ACC112 (cell line): ENCODE data around the gene POTEF.
"Not testable (repeated sequence)": the region's sequence is repeated elsewhere in the genome, so short reads cannot be mapped to it uniquely, and the experiment has no call there.

Source experiments
- H2AFZ ChIP-seq: fragments of 200-600 bp; sonication (generic); one replicate; pipeline ENCODE4 v1.6.0; 2017; ENCODE audit warnings: antibody characterized with exemption, low read length; ENCODE audit not compliant: unreplicated experiment
- H3K27ac ChIP-seq: fragments of 200-600 bp; sonication (generic); 2 replicates; pipeline ENCODE4 v1.5.1; 2014; ENCODE audit warnings: low read depth, mild to moderate bottlenecking, antibody characterized with exemption, low read length, moderate library complexity
- H3K27me3 ChIP-seq: fragments of 200-600 bp; sonication (generic); 2 replicates; pipeline ENCODE4 v1.6.1; 2014; ENCODE audit warnings: mild to moderate bottlenecking, antibody characterized with exemption, low read length, moderate library complexity, mixed read lengths; ENCODE audit not compliant: insufficient read depth
- H3K36me3 ChIP-seq: fragments of 200-600 bp; sonication (generic); 2 replicates; pipeline ENCODE4 v1.6.1; 2016; ENCODE audit warnings: mild to moderate bottlenecking, antibody characterized with exemption, low read length, moderate library complexity, mixed read lengths; ENCODE audit not compliant: insufficient read depth
- H3K4me1 ChIP-seq: fragments of 200-600 bp; sonication (generic); one replicate; pipeline ENCODE4 v1.6.1; 2016; ENCODE audit warnings: low read length, mixed read lengths; ENCODE audit not compliant: insufficient read depth, unreplicated experiment, control insufficient read depth
- H3K4me3 ChIP-seq: fragments of 200-600 bp; sonication (generic); 2 replicates; pipeline ENCODE4 v1.5.1; 2014; ENCODE audit warnings: mild to moderate bottlenecking, low read depth, low read length
- H3K79me2 ChIP-seq: fragments of 200-600 bp; sonication (generic); one replicate; pipeline ENCODE4 v1.6.0; 2016; ENCODE audit warnings: low read length; ENCODE audit not compliant: control insufficient read depth, unreplicated experiment, insufficient read depth

POTEF gene

DNA sequence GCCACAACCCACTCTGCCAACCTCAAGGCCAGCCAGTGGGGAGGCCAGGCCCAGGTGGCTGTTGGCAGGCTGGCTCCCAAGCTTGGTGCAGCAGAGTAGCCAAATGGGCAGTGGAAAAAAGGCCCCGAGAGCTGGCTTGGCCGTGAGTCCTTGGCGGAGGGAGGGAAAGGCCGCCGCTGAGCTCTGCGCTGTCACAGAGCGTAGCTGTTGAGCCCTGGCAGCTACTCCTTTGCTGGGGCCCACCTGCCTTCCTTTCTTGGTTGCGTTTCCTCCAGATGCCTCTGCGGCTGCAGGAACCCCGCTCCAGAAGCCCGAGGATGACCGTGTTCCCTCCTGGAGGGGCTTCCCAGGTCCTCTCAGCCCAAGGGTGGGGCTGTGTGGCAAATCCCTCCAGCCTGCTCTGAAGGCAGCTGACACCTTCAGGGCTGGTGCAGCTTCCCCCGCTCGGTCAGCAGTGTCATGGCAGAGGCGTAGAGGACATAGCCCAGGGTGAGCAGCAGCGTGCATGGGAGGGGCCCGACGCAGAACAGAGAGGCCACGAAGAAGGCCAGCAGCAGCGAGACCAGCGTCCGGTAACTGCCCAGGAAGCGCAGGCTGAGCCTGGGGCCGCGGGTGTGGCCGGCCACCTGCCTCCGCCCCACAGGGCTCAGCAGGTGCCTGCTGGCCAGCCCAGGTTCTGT is 23.3 kb upstream of the POTEF start:
- not testable (repeated sequence) for H3K27me3 ChIP-seq, H2AFZ ChIP-seq, H3K4me1 ChIP-seq, H3K4me3 ChIP-seq, H3K27ac ChIP-seq, H3K79me2 ChIP-seq, H3K36me3 ChIP-seq

DNA sequence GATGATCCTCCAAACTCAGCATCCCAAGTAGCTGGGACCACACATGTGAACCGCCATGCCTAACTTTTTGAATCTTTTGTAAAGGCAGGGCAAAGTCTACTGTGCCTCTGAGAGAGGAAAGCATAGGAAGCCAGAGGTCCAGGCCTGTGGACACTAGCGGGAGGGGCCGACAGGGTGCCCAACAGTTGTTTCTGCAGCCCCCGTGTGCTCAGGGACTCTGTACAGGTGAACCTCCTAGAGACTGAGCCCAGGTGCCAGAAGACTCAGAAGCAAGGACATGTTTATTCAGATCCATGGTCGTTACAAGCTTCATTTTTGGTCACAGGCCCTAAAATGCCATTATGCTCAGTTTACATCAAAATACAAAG is 22.1 kb upstream of the POTEF start:
- H3K79me2 ChIP-seq, H3K27me3 ChIP-seq, H3K27ac ChIP-seq, H3K4me3 ChIP-seq, H3K4me1 ChIP-seq, H2AFZ ChIP-seq, H3K36me3 ChIP-seq: not testable (repeated sequence)

DNA sequence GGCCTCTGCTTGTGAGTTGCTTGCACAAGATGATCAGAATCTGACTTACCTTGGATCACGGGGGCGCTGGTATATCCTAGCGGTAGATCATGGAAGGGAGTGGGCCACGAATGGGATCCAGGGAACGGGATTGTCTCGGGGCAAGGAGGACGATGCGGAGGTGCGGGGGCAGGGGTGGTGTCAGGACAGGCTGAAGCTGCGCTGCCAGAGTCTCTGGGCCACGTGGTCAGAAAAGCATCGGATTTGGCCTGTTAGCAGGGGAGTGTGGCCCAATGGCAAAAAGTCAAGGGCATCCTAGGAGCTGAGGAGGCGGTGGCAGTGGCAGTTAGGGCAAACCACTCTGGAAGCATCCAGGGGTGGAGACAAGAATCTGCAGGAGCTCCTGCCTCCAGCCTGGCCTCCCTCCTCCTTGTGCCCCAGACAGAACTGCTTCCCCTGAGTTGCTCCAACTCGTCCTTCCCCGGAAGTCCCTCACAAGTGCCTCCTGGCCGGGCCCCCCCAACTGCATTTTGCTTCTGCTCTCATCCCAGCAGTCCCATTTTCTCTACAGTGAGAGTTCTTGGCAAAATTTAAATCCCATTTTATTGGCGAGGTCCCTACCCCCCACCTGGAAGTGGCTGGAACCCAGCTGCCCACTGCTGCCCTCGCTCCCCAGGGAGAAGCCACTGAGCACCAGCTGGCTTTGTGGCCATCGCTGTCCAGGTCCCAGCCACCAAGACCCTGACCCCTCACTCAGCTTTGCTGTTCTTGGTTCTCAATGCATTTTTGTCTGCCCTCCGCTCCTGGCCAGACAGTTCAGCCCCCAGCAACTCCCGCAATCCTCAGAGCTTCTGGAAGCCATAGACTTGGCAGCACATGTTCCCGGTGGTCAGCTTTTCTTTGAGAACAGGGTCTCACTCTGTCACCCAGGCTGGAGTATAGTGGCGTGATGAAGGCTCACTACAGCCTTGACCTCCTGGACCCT is 21.4 kb upstream of the POTEF start:
- H3K27me3 ChIP-seq: no peaks in the 10 kb centered on the region
- H2AFZ ChIP-seq: no peak overlapping the region
- H3K4me3 ChIP-seq: no peak overlapping the region
- no peaks in the 10 kb centered on the region for H3K79me2 ChIP-seq
- H3K4me1 ChIP-seq: no peaks in the 10 kb centered on the region
- no peaks in the 10 kb centered on the region for H3K36me3 ChIP-seq
- H3K27ac ChIP-seq: no peak overlapping the region

DNA sequence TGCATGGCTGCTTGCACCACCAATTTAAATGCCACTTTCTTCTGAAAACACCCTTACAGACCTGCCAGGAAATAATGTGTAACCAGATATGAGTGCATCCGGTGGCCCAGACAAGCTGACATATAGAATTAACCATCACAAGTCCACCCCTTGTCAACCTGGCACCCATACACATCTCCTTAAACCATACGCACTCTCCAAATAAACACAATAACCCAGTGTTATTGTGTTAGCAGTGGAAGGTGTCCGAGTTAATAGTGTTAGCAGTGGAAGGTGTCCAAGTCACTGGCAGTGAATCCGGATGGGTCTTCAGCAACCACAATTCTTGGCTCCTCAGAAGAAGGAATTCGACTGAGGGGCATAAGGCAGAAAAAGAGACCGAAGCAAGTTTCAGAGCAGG is 19.5 kb upstream of the POTEF start:
- not testable (repeated sequence) for H3K36me3 ChIP-seq, H3K27me3 ChIP-seq, H3K4me3 ChIP-seq, H3K27ac ChIP-seq, H3K79me2 ChIP-seq, H2AFZ ChIP-seq, H3K4me1 ChIP-seq

DNA sequence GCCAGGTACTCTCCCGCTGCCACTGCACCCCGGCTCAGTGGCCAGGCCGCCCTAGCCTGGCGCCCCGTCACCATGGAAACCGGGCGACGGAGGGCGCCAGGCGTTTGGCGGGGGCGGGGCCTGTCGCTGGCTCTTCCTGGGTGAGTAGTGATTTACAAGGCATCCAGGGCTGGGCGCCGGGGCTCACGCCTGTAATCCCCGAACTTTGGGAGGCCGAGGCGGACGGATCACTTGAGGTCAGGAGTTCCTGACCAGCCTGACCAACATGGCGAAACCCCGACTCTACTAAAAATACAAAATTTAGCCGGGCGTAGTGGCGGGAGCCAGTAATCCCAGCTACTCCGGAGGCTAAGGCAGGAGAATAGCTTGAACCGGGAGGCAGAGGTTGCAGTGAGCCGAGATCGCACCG is 16.0 kb upstream of the POTEF start, which contains the start of gene CCDC74B:
TSS of gene CCDC74B (minus strand) at position 107 of the 409 bp plus-strand sequence. CDS start 116 bp downstream, outside the sequence.
- not testable (repeated sequence) for H3K27me3 ChIP-seq, H3K79me2 ChIP-seq, H3K27ac ChIP-seq, H3K36me3 ChIP-seq, H3K4me1 ChIP-seq
- Histone ChIP-seq H3K4me3 (peak within 1 kb of the TSS; percentile 72), H2AFZ (peak within 1 kb of the TSS; percentile 60)

DNA sequence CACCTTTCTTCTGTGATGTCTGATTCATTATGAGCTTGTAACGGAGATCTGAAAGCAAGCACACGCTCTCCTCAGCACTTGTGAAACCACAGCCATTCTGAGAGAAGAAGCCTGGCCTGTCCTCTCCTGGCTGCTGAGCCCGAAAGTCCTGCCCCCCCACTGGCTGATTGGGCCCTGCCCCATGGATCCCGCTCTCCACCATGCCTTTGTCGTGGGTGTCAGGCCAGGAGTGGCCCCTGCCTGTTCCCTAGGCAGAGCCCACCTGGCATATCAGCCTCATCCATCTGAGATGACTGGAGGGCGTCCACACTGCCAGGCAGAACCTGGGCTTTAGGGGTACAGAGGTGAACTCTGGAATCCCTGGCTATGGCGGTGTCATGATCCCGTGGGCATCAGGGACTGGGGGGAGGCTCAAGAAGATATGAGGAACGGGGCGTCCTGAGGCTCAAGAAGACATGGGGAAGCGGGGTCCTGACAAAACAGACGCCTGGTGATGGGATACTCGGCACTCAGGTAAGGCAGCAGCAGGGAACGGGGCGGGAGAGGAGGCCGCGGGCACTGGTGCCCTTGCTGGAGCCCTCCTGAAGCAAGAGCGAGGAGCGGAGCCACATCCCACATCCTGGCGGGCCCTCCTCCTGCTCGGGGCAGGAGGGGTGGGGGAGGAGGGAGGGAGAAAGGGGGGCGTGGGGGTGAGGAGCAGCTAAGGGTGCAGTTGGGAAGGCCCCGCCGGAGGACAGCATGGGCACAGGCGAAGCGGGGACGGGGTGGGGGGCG is 14.4 kb upstream of the POTEF start:
- H3K27ac ChIP-seq, H3K79me2 ChIP-seq, H3K36me3 ChIP-seq, H3K27me3 ChIP-seq, H3K4me3 ChIP-seq, H2AFZ ChIP-seq, H3K4me1 ChIP-seq: not testable (repeated sequence)

GRCh38 chr2:130142396-130143265 is 13.6 kb upstream of the POTEF start:
- not testable (repeated sequence) for H3K27ac ChIP-seq, H3K36me3 ChIP-seq, H2AFZ ChIP-seq, H3K79me2 ChIP-seq, H3K27me3 ChIP-seq, H3K4me1 ChIP-seq, H3K4me3 ChIP-seq

DNA sequence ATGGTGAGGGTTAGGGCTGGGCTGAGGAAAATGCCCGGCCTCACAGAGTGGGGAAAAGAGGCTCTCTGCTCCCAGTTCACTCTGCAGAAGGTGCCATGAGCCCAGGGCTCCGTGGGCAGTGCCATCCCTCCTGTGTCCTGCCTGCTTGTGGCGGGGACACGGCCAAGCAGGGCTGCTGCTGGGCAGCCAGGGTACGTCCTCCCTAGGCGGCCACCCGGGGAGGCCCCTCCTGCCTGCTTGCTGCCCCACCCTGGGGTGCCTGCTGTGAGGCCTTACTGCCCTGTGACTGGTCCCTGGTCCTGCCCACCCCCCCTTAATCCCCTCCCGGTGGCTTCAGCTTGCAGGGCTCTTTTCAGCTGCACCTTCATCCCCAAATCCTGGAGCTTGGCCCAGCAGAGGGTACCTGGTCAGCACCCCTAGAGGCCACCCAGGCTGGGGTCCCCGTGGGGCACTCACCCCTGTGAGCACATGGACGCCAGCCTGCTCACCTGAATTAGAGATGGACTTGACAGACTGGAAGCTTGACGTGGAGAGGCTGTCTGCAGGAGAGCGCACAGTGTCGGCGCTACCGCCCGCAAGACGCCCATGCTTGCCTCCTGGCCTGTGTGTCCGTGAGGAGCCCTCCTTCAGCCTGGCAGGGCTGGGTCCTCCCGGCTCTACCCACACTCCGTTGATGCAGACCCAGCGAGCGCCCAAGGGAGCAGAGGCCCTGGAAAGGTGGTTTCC is 12.8 kb upstream of the POTEF start:
- H3K27me3 ChIP-seq, H3K79me2 ChIP-seq, H3K36me3 ChIP-seq, H3K4me3 ChIP-seq, H3K27ac ChIP-seq, H3K4me1 ChIP-seq, H2AFZ ChIP-seq: not testable (repeated sequence)

DNA sequence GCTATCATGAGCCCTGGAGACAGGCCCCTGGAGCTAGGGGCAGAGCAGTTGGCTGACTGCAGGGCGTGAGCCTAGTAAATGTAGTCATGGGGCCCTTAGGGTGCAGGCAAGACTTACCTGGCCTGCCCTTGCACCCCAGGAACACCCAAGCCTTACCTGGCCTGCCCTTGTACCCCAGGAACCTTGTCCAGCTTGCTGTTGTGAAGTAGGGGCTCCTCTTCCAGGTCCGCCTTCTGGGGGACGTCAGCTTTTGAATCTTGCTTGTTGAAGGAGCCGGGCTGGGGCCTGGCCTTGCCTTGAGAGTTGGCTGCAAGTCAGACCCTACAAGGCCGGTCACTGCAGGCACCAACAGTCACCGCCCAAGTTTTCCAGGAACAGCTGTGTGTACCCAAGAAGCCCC is 12.0 kb upstream of the POTEF start:
- not testable (repeated sequence) for H3K27ac ChIP-seq, H3K4me1 ChIP-seq, H3K36me3 ChIP-seq, H3K27me3 ChIP-seq, H3K4me3 ChIP-seq, H3K79me2 ChIP-seq, H2AFZ ChIP-seq

- not testable (repeated sequence) for H3K79me2 ChIP-seq, H3K27me3 ChIP-seq, H3K36me3 ChIP-seq, H3K4me1 ChIP-seq, H2AFZ ChIP-seq, H3K4me3 ChIP-seq, H3K27ac ChIP-seq
These were observed 11.5 kb upstream of the POTEF start for GRCh38 chr2:130140516-130140915.
